Measurements from ENCODE around the gene GALNT18. TPM values are rescaled to one million over a fixed set of nuclear protein-coding genes. Genes with fewer than 3 reads are reported as not detected.

GALNT18 gene
- polyA plus RNA-seq, 1 experiment: 4.8 TPM

DNA sequence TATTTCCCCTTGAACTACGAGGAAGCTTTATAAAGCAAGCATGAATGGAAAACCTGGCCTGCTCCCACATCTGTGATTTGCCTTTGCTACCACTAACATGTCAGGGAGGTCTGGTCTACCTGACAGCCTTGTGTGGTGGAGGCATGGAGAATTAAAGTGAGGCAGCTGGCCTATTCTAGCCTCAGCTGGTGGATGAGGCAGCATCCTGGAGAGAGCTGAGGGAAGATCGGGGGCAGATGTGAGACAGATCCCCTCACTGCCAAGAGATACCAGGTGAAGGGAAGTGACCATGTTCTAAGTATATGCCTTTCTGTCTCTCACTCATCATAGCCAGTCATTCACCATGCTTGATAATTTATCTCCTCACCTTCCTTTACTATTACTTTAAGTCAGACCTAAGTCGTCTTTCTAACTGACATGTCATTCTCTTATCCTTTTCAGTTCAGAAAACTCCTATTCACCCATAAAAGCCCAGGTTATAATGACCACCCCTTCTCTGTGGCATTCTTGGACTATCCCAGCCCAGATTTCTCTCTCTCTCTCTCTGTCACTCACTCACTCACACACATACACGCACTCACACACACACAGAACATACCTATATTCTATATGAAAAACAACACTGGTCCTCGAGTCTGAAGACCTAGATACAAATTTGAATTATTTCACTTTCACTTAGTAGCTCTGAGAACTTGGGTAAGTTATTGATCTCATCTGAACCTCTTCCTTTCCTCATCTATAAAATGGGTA lies 359.5 kb downstream of the GALNT18 start:
- no peak for DNase-seq (ENCODE audit: low read depth, low spot score)
- TF ChIP-seq, protein P1, sequence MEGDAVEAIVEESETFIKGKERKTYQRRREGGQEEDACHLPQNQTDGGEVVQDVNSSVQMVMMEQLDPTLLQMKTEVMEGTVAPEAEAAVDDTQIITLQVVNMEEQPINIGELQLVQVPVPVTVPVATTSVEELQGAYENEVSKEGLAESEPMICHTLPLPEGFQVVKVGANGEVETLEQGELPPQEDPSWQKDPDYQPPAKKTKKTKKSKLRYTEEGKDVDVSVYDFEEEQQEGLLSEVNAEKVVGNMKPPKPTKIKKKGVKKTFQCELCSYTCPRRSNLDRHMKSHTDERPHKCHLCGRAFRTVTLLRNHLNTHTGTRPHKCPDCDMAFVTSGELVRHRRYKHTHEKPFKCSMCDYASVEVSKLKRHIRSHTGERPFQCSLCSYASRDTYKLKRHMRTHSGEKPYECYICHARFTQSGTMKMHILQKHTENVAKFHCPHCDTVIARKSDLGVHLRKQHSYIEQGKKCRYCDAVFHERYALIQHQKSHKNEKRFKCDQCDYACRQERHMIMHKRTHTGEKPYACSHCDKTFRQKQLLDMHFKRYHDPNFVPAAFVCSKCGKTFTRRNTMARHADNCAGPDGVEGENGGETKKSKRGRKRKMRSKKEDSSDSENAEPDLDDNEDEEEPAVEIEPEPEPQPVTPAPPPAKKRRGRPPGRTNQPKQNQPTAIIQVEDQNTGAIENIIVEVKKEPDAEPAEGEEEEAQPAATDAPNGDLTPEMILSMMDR (IDR thresholded peaks at IDR 0.05; ENCODE audit: low read depth, low read length): no peak
- no peaks in the 10 kb centered on the region for H3K9me3 ChIP-seq (ENCODE audit: control insufficient read depth, insufficient read depth, low read length)
- POLR2A ChIA-PET: no interaction called here
- no peak overlapping the region for H3K27ac ChIP-seq (ENCODE audit: low read depth, low read length)
- H3K27me3 ChIP-seq (ENCODE audit: control insufficient read depth, insufficient read depth, low read length): peaks cover 21% of the 10 kb centered on the region
- CTCF ChIA-PET: no interaction called here
- H3K4me3 ChIP-seq (ENCODE audit: low read depth, low read length): no peak overlapping the region

DNA sequence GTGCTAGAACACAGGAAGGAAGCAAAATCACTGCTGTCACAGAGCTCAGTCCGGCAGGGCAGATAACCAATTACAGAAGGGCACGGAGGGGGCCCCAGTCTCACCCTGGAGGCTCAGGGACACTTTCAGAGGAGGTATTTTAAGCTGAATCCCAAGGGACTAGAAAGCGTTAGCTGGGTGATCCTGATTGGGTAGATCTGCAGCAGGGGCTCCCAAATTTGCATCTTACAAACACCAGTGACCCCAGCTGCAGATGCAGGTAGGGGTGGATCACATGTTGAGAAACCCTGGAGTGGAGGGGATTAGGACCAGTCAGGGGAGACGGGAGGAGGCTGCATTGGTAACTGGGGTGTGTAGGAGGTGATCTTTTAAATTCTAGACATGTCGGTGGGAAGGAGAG lies 360.2 kb downstream of the GALNT18 start:
- Histone ChIP-seq H3K4me3 (ENCODE audit: low read depth, low read length) (no peak overlapping the region), H3K27me3 (ENCODE audit: control insufficient read depth, insufficient read depth, low read length) (peaks cover 21% of the 10 kb centered on the region), H3K9me3 (ENCODE audit: control insufficient read depth, insufficient read depth, low read length) (no peaks in the 10 kb centered on the region), H3K27ac (ENCODE audit: low read depth, low read length) (no peak overlapping the region)
- DNase-seq (ENCODE audit: low read depth, low spot score): no peak
- POLR2A ChIA-PET: no interaction called here
- TF ChIP-seq, protein P1 (IDR thresholded peaks at IDR 0.05; ENCODE audit: low read depth, low read length): no peak
- CTCF ChIA-PET: no interaction called here

DNA sequence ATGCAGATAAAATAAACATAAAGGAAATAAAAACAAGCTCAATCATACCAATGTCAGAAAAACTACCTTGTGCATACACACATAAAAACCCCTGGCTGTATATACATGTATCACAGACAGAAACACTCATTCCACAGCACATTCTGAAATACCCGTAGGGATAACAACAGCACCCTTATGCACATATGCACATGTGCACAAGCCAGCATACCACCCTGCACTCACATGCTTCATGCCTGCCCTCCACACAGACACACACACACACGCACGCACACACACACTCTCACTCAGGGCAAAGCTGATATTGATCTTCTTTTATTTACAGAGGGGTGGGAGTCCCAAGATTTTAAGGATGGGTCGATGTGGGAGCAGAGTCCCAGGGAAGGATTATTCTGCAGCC lies 360.9 kb downstream of the GALNT18 start:
- H3K9me3 ChIP-seq (ENCODE audit: control insufficient read depth, insufficient read depth, low read length): no peaks in the 10 kb centered on the region
- DNase-seq (ENCODE audit: low read depth, low spot score): no peak
- no peak overlapping the region for H3K4me3 ChIP-seq (ENCODE audit: low read depth, low read length)
- TF ChIP-seq, protein P1 (IDR thresholded peaks at IDR 0.05; ENCODE audit: low read depth, low read length): no peak
- peaks cover 21% of the 10 kb centered on the region for H3K27me3 ChIP-seq (ENCODE audit: control insufficient read depth, insufficient read depth, low read length)
- H3K27ac ChIP-seq (ENCODE audit: low read depth, low read length): no peak overlapping the region
- POLR2A ChIA-PET: no interaction called here
- CTCF ChIA-PET: no interaction called here

DNA sequence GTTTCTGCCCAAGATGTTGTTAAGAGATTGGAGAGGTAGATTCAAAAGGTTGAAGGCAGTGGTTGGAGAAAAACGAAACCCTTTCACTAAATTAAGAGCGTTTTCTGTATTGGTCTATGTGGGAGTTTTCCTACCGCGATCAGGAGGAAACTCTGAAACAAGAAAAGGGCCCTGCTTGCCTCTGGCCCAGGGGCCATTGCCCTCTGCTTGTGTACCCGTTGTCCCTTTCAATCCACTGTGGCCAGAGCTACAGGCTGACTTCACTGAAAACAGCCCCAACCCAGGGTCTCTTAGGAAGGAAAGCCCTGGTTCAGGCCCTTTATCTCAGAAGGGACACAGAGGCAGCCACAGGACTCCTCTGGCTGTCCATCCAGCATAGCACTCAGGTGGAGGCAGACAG lies 367.8 kb downstream of the GALNT18 start:
- no peak overlapping the region for H3K27ac ChIP-seq (ENCODE audit: low read depth, low read length)
- DNase-seq (ENCODE audit: low read depth, low spot score): no peak
- H3K27me3 ChIP-seq (ENCODE audit: control insufficient read depth, insufficient read depth, low read length): peaks cover 42% of the 10 kb centered on the region
- POLR2A ChIA-PET: no interaction called here
- CTCF ChIA-PET: no interaction called here
- TF ChIP-seq, protein P1 (IDR thresholded peaks at IDR 0.05; ENCODE audit: low read depth, low read length): no peak
- no peaks in the 10 kb centered on the region for H3K9me3 ChIP-seq (ENCODE audit: control insufficient read depth, insufficient read depth, low read length)
- no peak overlapping the region for H3K4me3 ChIP-seq (ENCODE audit: low read depth, low read length)

DNA sequence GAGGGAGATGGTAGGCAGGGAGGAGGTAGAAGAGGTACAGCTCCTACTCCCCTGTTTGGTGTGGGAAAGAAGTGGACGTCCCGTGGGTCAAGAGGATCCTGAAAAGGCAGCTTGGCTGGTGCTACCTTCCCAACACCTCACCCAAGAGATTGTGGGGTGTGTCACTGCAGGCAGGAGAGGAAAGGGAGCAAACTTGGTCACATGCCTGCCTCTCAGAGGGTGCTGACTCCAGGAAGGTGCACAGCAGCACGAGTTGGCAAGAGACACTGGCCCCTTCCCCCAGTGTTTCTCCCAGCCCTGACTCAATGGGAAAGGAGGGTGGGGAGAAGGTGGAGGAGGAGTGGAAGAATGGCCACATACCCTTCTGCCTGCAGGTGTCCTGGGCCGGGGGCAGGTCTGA lies 368.3 kb downstream of the GALNT18 start:
- H3K27me3 ChIP-seq (ENCODE audit: control insufficient read depth, insufficient read depth, low read length): peaks cover 39% of the 10 kb centered on the region
- H3K27ac ChIP-seq (ENCODE audit: low read depth, low read length): no peak overlapping the region
- ChIA-PET POLR2A (no interaction called here), CTCF (no interaction called here)
- TF ChIP-seq, protein P1 (IDR thresholded peaks at IDR 0.05; ENCODE audit: low read depth, low read length): no peak
- DNase-seq (ENCODE audit: low read depth, low spot score): no peak
- no peak overlapping the region for H3K4me3 ChIP-seq (ENCODE audit: low read depth, low read length)
- H3K9me3 ChIP-seq (ENCODE audit: control insufficient read depth, insufficient read depth, low read length): no peaks in the 10 kb centered on the region

Data from AG04450 (cell line).